ENCODE measurements around the gene IL17C. TPM values are rescaled to one million over a fixed set of nuclear protein-coding genes. Genes with fewer than 3 reads are reported as not detected.

IL17C gene
- total and polyA plus RNA-seq, 2 of the 8 experiments (the other 6 are each of a cell fraction or from before 2014, with no cell fraction given) = 1.1 to 1.9 TPM

DNA sequence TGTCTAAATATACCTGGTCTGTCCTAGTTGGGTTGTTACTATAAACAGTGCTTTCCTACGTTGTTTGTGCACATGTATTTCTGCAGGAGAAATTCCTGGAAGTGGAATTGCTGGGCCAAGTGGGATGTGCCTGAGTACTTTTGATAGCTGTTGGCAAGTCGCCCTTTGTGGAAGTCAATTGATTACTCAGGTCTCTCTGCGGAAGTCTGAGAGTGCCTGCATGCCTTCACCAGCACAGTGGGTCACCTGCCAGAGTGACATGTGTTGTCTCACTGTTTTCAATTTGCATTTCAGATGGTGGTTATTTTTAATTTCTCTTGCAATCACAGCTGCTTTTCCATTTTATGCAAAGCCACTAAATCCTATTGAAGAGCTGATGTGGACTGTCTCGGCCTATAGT is 26.8 kb downstream of the IL17C start:
- Histone ChIP-seq H2BK5ac (ENCODE audit: low read depth, low read length) (no peak overlapping the region), H3K18ac (ENCODE audit: extremely low read depth, low read length) (no peak overlapping the region), H3K4me1 (replicated peaks in 1 of 4; ENCODE audit: control insufficient read depth in 3 of 4, insufficient read depth in 4 of 4, low read length in 3 of 4) (peaks cover 0 to 3% (median 0%) of the 10 kb centered on the region in 4 experiments; a peak in 2 of 7 replicates), H2AFZ (ENCODE audit: low read length) (no peak overlapping the region), H3K14ac (ENCODE audit: insufficient read length) (no peak overlapping the region), H3K27ac (ENCODE audit: low read depth, low read length) (no peak overlapping the region), H3K4ac (replicated peaks; ENCODE audit: insufficient read length, low read depth, low read length) (no peak overlapping the region), H4K91ac (replicated peaks; ENCODE audit: insufficient read length, low read length) (no peak overlapping the region), H3K27me3 (replicated peaks in 1 of 4; ENCODE audit: control insufficient read depth in 3 of 4, extremely low read depth in 1 of 4, insufficient read depth in 3 of 4, low read length in 3 of 4) (no peaks in the 10 kb centered on the region), H3K56ac (replicated peaks; ENCODE audit: insufficient read length, low read depth, low read length) (no peak overlapping the region), H3K23me2 (ENCODE audit: low read depth, low read length) (peaks cover 7% of the 10 kb centered on the region; the same call in 1 of the 2 replicates), H3K79me2 (ENCODE audit: control insufficient read depth in 1 of 2, insufficient read depth in 2 of 2, low read length in 2 of 2) (peaks cover 0 to 27% of the 10 kb centered on the region in 2 experiments; a peak in 3 of 4 replicates), H3K79me1 (ENCODE audit: low read depth, low read length) (no peaks in the 10 kb centered on the region; the same call in 1 of the 2 replicates), H2AK5ac (ENCODE audit: low read depth, low read length) (no peak overlapping the region), H4K5ac (ENCODE audit: insufficient read length, low read depth, low read length) (no peak overlapping the region), H2BK120ac (replicated peaks; ENCODE audit: low read depth, low read length) (no peak overlapping the region), H3K9ac (replicated peaks in 1 of 4; ENCODE audit: extremely low read depth in 1 of 4, low read depth in 3 of 4, low read length in 3 of 4) (no peak overlapping the region), H3K4me2 (ENCODE audit: insufficient read depth in 1 of 2, low read depth in 2 of 2, low read length in 2 of 2) (no peak overlapping the region), H2BK12ac (ENCODE audit: low read depth, low read length) (no peak overlapping the region), H3K36me3 (ENCODE audit: control insufficient read depth in 2 of 4, insufficient read depth in 4 of 4, low read length in 3 of 4) (no peaks in the 10 kb centered on the region), H3K9me3 (ENCODE audit: insufficient read depth in 2 of 2, low read depth in 1 of 2, low read length in 1 of 2) (no peaks in the 10 kb centered on the region), H2BK20ac (ENCODE audit: low read length) (no peak overlapping the region), H3K23ac (ENCODE audit: insufficient read length) (no peak overlapping the region), H3K4me3 (ENCODE audit: extremely low read depth in 1 of 4, insufficient read depth in 2 of 4, low read depth in 3 of 4, low read length in 4 of 4) (no peak overlapping the region), H2BK15ac (ENCODE audit: low read length) (no peak overlapping the region), H4K20me1 (replicated peaks in 1 of 2; ENCODE audit: control insufficient read depth in 1 of 2, insufficient read depth in 2 of 2, low read length in 2 of 2) (peaks cover 0 to 1% of the 10 kb centered on the region in 2 experiments), H4K8ac (ENCODE audit: extremely low read depth, insufficient read depth, low read length) (no peak overlapping the region)
- ChIA-PET CTCF (ENCODE audit: partially characterized antibody) (interaction anchor here (0.9 to 2.8 kb wide), 7 partner anchors 9 to 111 kb away, joined by 3 to 9 read pairs (median 3); no protein-coding TSS in a partner anchor), POLR2A (ENCODE audit: partially characterized antibody) (interaction anchor here (1.0 to 3.1 kb wide), 3 partner anchors 10 to 26 kb away, joined by 3 to 19 read pairs (median 5); partner anchors contain the start of gene CYBA)
- DNase-seq (ENCODE audit: low read depth in 1 of 2, low spot score in 2 of 2) (no peak), FAIRE-seq (no peak)
- WGBS, 2 experiments (ENCODE audit: extremely low coverage in 1 of 2, insufficient coverage in 1 of 2, insufficient read length in 1 of 2, insufficient replicate concordance in 2 of 2, low coverage in 1 of 2, low lambda C conversion rate in 2 of 2, missing lambda C conversion rate in 1 of 2) = 91% methylated on average over 4 of the region's 4 CpGs; no CpG with 5 or more reads in 1 of the 2 experiments
- no peak for TF ChIP-seq GTF2F1 (IDR thresholded peaks at IDR 0.05; ENCODE audit: borderline replicate concordance, low read depth, low read length)
- no peak for TF ChIP-seq SP1 (IDR thresholded peaks at IDR 0.05; ENCODE audit: low read depth, low read length)
- no peak for TF ChIP-seq BACH1 (IDR thresholded peaks at IDR 0.05; ENCODE audit: low read length)
- TF ChIP-seq KDM5A (IDR thresholded peaks at IDR 0.05; ENCODE audit: low read length) = no peak
- no peak for TF ChIP-seq TAF7 (optimal IDR thresholded peaks at IDR 0.05; ENCODE audit: borderline replicate concordance, low read depth, low read length)
- TF ChIP-seq SRF (IDR thresholded peaks at IDR 0.05; ENCODE audit: low read depth, low read length) = no peak
- no peak for TF ChIP-seq PHF8 (conservative IDR thresholded peaks at IDR 0.05; ENCODE audit: low read depth, low read length)

All from H1 (cell line).